Measurements from ENCODE around the gene DDX56. TPM values are rescaled to one million over a fixed set of nuclear protein-coding genes. Genes with fewer than 3 reads are reported as not detected.

The DDX56 gene
- total RNA-seq, 1 donor = 48.4 TPM

- TF ChIP-seq CTCF (IDR thresholded peaks at IDR 0.05; ENCODE audit: insufficient read depth, low read length) = no peak
- no peak for DNase-seq (ENCODE audit: low read depth)
- no peak overlapping the region for H3K4me3 ChIP-seq (ENCODE audit: low read depth, low read length)
Observed at GRCh38 chr7:44539669-44540506, 33.8 kb downstream of the DDX56 start.

- no peak overlapping the region for H3K4me3 ChIP-seq (ENCODE audit: low read depth, low read length)
- no peak for TF ChIP-seq CTCF (IDR thresholded peaks at IDR 0.05; ENCODE audit: insufficient read depth, low read length)
- no peak for DNase-seq (ENCODE audit: low read depth)
Observed at GRCh38 chr7:44538798-44539668, 34.7 kb downstream of the DDX56 start.

- no peak for DNase-seq (ENCODE audit: low read depth)
- TF ChIP-seq CTCF (IDR thresholded peaks at IDR 0.05; ENCODE audit: insufficient read depth, low read length) = no peak
- H3K4me3 ChIP-seq (ENCODE audit: low read depth, low read length) = no peak overlapping the region
Observed at GRCh38 chr7:44538093-44538797, 35.5 kb downstream of the DDX56 start.

- TF ChIP-seq CTCF (IDR thresholded peaks at IDR 0.05; ENCODE audit: insufficient read depth, low read length) = no peak
- DNase-seq (ENCODE audit: low read depth) = no peak
- H3K4me3 ChIP-seq (ENCODE audit: low read depth, low read length) = no peak overlapping the region
Observed at GRCh38 chr7:44537442-44537841, 36.3 kb downstream of the DDX56 start.

GRCh38 chr7:44536090-44536489, 37.6 kb downstream of the DDX56 start:
- DNase-seq (ENCODE audit: low read depth) = no peak
- TF ChIP-seq CTCF (IDR thresholded peaks at IDR 0.05; ENCODE audit: insufficient read depth, low read length) = no peak
- H3K4me3 ChIP-seq (ENCODE audit: low read depth, low read length) = no peak overlapping the region

GRCh38 chr7:44535348-44536064, 38.2 kb downstream of the DDX56 start:
- no peak for TF ChIP-seq CTCF (IDR thresholded peaks at IDR 0.05; ENCODE audit: insufficient read depth, low read length)
- no peak overlapping the region for H3K4me3 ChIP-seq (ENCODE audit: low read depth, low read length)
- no peak for DNase-seq (ENCODE audit: low read depth)
